NCI-H2196 treated with DMSO at 0.1 percent for 48 hours (cell line): Measurements from ENCODE around the gene PTPRK.

Experiments used
- DNase-seq: peaks from one replicate; lab custom pipeline; 2025; ENCODE audit not compliant: unreplicated experiment; lab: John Stamatoyannopoulos, UW

The PTPRK gene

GRCh38 chr6:127972815-127973214, 547.6 kb downstream of the PTPRK start:
- no peak for DNase-seq

- no peak for DNase-seq
Measured at GRCh38 chr6:127971945-127972391, 548.4 kb downstream of the PTPRK start.

- no peak for DNase-seq
Measured at GRCh38 chr6:127971386-127971785, 549.0 kb downstream of the PTPRK start.

- DNase-seq: no peak
Measured at GRCh38 chr6:127969701-127970100, 550.7 kb downstream of the PTPRK start.

GRCh38 chr6:127968394-127968793, 552.0 kb downstream of the PTPRK start:
- DNase-seq: no peak

- no peak for DNase-seq
Measured at GRCh38 chr6:127967708-127968107, 552.7 kb downstream of the PTPRK start.

- DNase-seq: no peak
Measured at GRCh38 chr6:127966616-127967015, 553.8 kb downstream of the PTPRK start.

- DNase-seq: no peak
Measured at GRCh38 chr6:127963495-127963894, 556.9 kb downstream of the PTPRK start.

- DNase-seq: no peak
Measured at GRCh38 chr6:127959869-127960268, 560.5 kb downstream of the PTPRK start.

- no peak for DNase-seq
Measured at GRCh38 chr6:127956956-127957355, 563.4 kb downstream of the PTPRK start.

GRCh38 chr6:127956260-127956888, 564.0 kb downstream of the PTPRK start:
- no peak for DNase-seq

- no peak for DNase-seq
Measured at GRCh38 chr6:127954082-127954481, 566.3 kb downstream of the PTPRK start.

GRCh38 chr6:127952831-127953230, 567.6 kb downstream of the PTPRK start:
- no peak for DNase-seq

- DNase-seq: no peak
Measured at GRCh38 chr6:127952176-127952575, 568.2 kb downstream of the PTPRK start.

- DNase-seq: no peak
Measured at GRCh38 chr6:127951172-127951917, 569.1 kb downstream of the PTPRK start.

GRCh38 chr6:127950566-127951145, 569.7 kb downstream of the PTPRK start:
- DNase-seq: no peak

- DNase-seq: no peak
Measured at GRCh38 chr6:127949251-127949650, 571.1 kb downstream of the PTPRK start.

GRCh38 chr6:127946388-127946787, 574.0 kb downstream of the PTPRK start:
- DNase-seq: no peak

GRCh38 chr6:127945434-127946097, 574.8 kb downstream of the PTPRK start:
- no peak for DNase-seq

GRCh38 chr6:127941228-127941627, 579.2 kb downstream of the PTPRK start:
- DNase-seq: no peak

- no peak for DNase-seq
Measured at GRCh38 chr6:127939442-127940066, 580.8 kb downstream of the PTPRK start.
